Measurements from ENCODE around the gene RGS7.

RGS7 gene

DNA sequence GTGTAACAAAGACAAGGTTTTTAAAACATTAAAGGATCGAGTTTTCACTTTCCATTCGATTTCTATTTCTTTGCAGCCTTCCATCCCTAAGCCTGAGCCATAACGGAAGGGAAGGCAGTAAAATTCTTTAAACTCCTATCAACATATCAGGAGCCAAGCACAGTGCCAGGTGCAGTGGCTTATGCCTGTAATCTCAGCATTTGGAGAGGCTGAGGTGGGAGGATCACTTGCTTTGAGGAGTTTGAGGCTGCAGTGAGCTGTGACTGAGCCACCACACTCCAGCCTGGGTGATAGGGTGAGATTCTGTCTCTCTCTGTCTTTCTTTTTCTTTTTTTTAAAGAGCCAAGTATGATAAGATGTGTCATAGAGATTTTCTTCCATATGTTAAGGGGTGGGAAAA lies 527.5 kb downstream of the RGS7 start:
- no peak for DNase-seq (ENCODE audit: extremely low read depth, low read depth)
- TF ChIP-seq, protein P1, sequence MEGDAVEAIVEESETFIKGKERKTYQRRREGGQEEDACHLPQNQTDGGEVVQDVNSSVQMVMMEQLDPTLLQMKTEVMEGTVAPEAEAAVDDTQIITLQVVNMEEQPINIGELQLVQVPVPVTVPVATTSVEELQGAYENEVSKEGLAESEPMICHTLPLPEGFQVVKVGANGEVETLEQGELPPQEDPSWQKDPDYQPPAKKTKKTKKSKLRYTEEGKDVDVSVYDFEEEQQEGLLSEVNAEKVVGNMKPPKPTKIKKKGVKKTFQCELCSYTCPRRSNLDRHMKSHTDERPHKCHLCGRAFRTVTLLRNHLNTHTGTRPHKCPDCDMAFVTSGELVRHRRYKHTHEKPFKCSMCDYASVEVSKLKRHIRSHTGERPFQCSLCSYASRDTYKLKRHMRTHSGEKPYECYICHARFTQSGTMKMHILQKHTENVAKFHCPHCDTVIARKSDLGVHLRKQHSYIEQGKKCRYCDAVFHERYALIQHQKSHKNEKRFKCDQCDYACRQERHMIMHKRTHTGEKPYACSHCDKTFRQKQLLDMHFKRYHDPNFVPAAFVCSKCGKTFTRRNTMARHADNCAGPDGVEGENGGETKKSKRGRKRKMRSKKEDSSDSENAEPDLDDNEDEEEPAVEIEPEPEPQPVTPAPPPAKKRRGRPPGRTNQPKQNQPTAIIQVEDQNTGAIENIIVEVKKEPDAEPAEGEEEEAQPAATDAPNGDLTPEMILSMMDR (IDR thresholded peaks at IDR 0.05; ENCODE audit: low read depth, low read length, missing control alignments), result no peak
- no peak overlapping the region for H3K4me3 ChIP-seq (replicated peaks; ENCODE audit: low read depth, low read length)

DNA sequence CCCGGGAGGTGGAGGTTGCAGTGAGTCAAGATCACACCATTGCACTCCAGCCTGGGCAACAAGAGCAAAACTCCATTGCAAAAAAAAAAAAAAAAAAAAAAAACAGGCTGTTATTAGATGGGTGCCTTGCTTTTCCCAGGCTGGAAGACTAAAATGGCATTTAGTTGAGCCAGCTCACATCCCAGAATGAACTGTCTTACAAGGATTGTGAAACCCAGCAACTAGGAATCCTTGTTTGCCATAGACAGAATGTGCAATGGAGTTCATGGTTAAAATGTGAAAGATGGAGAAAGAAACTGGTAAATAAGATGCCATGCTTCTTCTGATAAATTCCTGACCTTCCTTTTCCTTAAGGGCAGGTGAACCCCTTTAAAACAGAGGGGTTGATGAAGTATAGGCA lies 529.2 kb downstream of the RGS7 start:
- TF ChIP-seq, protein P1 (IDR thresholded peaks at IDR 0.05; ENCODE audit: low read depth, low read length, missing control alignments), result no peak
- DNase-seq (ENCODE audit: extremely low read depth, low read depth), result no peak
- H3K4me3 ChIP-seq (replicated peaks; ENCODE audit: low read depth, low read length), result no peak overlapping the region

DNA sequence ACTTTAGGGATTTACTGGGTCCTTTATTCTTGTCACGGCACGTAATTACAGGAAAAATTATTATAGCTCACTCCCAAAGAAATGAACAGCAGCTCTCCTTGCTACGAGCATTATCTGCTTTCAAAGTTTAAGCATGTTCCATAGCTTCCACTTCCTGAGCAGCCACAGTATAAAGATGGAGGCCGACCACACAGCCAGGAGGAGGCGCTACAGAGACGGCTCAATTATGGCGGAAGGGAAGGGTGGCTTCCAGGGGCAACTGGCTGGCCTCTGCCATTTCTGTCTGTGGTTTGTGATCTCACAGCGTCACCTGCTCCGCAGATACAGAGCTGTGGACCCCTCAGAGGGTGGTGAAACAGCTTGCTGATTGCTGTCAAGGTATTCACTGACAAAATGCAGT lies 532.8 kb downstream of the RGS7 start:
- TF ChIP-seq, protein P1 (IDR thresholded peaks at IDR 0.05; ENCODE audit: low read depth, low read length, missing control alignments), result no peak
- no peak overlapping the region for H3K4me3 ChIP-seq (replicated peaks; ENCODE audit: low read depth, low read length)
- no peak for DNase-seq (ENCODE audit: extremely low read depth, low read depth)

DNA sequence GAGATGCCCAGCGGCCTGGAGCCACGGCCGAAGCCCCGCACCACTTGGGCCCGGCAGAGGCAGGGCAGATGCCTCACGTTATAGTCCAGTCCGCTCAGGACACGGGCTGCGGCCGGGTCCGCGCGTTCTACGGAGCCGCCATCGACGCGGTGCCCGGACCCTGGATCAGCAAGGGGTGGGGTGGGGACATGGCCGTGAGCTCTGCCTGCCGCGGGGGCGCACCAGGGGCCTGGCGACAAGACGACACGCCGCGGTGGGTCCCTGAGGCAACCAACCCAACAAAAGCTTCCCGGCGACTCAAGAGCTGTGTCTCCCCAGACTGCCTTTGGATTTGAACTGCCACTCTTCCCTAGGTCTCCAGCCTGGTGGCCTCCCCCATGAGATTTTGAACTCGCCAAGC lies 533.6 kb downstream of the RGS7 start:
- DNase-seq (ENCODE audit: extremely low read depth, low read depth), result no peak
- TF ChIP-seq, protein P1 (IDR thresholded peaks at IDR 0.05; ENCODE audit: low read depth, low read length, missing control alignments), result no peak
- H3K4me3 ChIP-seq (replicated peaks; ENCODE audit: low read depth, low read length), result no peak overlapping the region

DNA sequence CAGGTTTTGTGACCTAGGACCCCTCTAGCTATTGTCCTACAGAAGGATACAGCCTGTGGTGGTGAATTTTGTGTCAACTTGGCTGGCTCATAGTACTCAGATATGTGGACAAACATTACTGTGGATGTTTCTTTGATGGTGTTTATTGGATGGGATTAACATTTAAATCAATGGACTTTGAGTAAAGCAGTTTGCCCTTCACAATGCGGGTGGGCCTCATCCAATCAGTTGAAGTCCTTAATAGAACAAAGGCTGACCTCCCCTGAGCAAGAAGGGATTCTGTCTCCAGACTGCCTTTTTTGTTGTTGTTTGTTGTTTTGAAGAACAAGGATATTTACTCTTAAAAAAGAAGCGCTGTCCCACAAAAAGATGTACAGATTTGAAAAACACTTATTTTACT lies 535.1 kb downstream of the RGS7 start:
- no peak for DNase-seq (ENCODE audit: extremely low read depth, low read depth)
- no peak overlapping the region for H3K4me3 ChIP-seq (replicated peaks; ENCODE audit: low read depth, low read length)
- TF ChIP-seq, protein P1 (IDR thresholded peaks at IDR 0.05; ENCODE audit: low read depth, low read length, missing control alignments), result no peak

DNA sequence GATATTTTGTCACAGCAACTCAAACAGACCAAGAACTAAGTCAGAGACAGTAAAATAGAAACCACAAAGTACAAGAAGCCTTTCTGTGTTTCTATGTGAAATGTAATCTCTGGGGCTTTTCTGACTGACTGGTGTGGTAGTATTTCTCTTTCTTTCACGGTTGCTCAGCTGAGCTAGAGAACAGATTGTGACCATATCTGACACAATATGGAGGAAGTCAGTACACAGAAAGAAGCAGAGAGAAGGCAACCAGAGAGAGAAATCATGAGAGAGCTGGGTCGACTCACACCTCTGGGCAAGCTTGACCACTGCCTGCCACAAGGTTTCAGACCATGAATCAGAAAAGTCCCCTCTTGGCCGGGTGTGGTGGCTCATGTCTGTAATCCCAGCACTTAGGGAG lies 536.2 kb downstream of the RGS7 start:
- H3K4me3 ChIP-seq (replicated peaks; ENCODE audit: low read depth, low read length), result no peak overlapping the region
- no peak for DNase-seq (ENCODE audit: extremely low read depth, low read depth)
- TF ChIP-seq, protein P1 (IDR thresholded peaks at IDR 0.05; ENCODE audit: low read depth, low read length, missing control alignments), result no peak

DNA sequence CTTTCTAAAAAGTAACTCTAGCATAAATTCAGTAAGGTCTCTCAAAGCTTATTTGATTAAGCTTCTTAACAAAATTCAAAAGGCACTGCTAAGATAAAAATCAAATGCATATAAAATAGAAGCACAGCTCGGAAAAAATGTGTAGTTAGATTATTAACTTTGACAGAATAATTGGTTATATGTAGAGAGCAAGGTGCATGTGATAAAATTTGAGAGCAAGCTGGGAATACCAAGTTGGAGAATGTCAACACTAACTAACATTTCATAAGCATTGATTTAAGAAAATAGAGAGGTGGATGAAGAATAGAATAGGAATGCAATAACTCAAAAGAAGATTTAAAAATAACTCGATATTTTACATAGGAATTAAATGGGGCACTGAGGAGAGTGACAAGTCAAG lies 540.5 kb downstream of the RGS7 start:
- no peak for DNase-seq (ENCODE audit: extremely low read depth, low read depth)
- H3K4me3 ChIP-seq (replicated peaks; ENCODE audit: low read depth, low read length), result no peak overlapping the region
- TF ChIP-seq, protein P1 (IDR thresholded peaks at IDR 0.05; ENCODE audit: low read depth, low read length, missing control alignments), result no peak

All from HFF-Myc (cell line).